MM.1S (cell line): ENCODE measurements around the gene KLHL12.
"Not testable (repeated sequence)": the region's sequence is repeated elsewhere in the genome, so short reads cannot be mapped to it uniquely, and the experiment has no call there.

ENCODE experiments used
- DNase-seq: peaks from one replicate; pipeline ENCODE4 v3.0.0-alpha.2; 2015
- H2AFZ ChIP-seq: fragments of 300-600 bp; sonication (generic); 2 replicates; pipeline ENCODE4 v1.6.0; 2016; ENCODE audit warnings: antibody characterized with exemption, low read length
- H3F3A ChIP-seq: fragments of 300-600 bp; sonication (generic); 2 replicates; pipeline ENCODE4 v1.6.1; 2016; ENCODE audit warnings: mild to moderate bottlenecking, antibody characterized with exemption, low read length, moderate library complexity, mixed read lengths; ENCODE audit not compliant: insufficient read depth
- H3K27ac ChIP-seq: fragments of 300-600 bp; sonication (generic); 2 replicates; pipeline ENCODE4 v1.5.1; 2016; ENCODE audit warnings: mild to moderate bottlenecking, low read length
- H3K27me3 ChIP-seq: fragments of 300-600 bp; sonication (generic); replicated peaks from 2 replicates; pipeline ENCODE4 v1.6.0; 2016; ENCODE audit warnings: low read length; ENCODE audit not compliant: insufficient read depth
- H3K36me3 ChIP-seq: fragments of 300-600 bp; sonication (generic); replicated peaks from 2 replicates; pipeline ENCODE4 v1.6.1; 2016; ENCODE audit warnings: mild to moderate bottlenecking, low read length, mixed read lengths; ENCODE audit not compliant: insufficient read depth
- H3K4me1 ChIP-seq: fragments of 300-600 bp; sonication (generic); 2 replicates; pipeline ENCODE4 v1.6.1; 2016; ENCODE audit warnings: low read length, mixed read lengths
- H3K4me2 ChIP-seq: fragments of 300-600 bp; sonication (generic); 2 replicates; pipeline ENCODE4 v1.6.0; 2016; ENCODE audit warnings: low read depth, low read length
- H3K4me3 ChIP-seq: fragments of 300-600 bp; sonication (generic); 2 replicates; pipeline ENCODE4 v1.5.1; 2016; ENCODE audit warnings: low read length, mixed read lengths
- H3K79me2 ChIP-seq: fragments of 300-600 bp; sonication (generic); 2 replicates; pipeline ENCODE4 v1.6.1; 2016; ENCODE audit warnings: mixed run types, low read length, mixed read lengths
- H3K9ac ChIP-seq: fragments of 300-600 bp; sonication (generic); 2 replicates; pipeline ENCODE4 v1.6.1; 2016; ENCODE audit warnings: low read length, mixed read lengths
- H3K9me2 ChIP-seq: fragments of 300-600 bp; sonication (generic); replicated peaks from 2 replicates; pipeline ENCODE4 v1.6.1; 2016; ENCODE audit warnings: mild to moderate bottlenecking, low read length, mixed read lengths; ENCODE audit not compliant: insufficient read depth
- H3K9me3 ChIP-seq: fragments of 300-600 bp; sonication (generic); replicated peaks from 2 replicates; pipeline ENCODE4 v1.6.1; 2016; ENCODE audit warnings: mild to moderate bottlenecking, low read length, mixed read lengths; ENCODE audit not compliant: insufficient read depth
- H4K20me1 ChIP-seq: fragments of 300-600 bp; sonication (generic); 2 replicates; pipeline ENCODE4 v1.6.1; 2016; ENCODE audit warnings: mild to moderate bottlenecking, low read length, moderate library complexity, mixed read lengths; ENCODE audit not compliant: insufficient read depth
- CTCF ChIP-seq: fragments of 300-600 bp; sonication (generic); IDR thresholded peaks from 2 replicates; pipeline ENCODE4 v1.5.1; 2016; ENCODE audit warnings: antibody characterized with exemption, low read length, mixed read lengths
- EZH2 ChIP-seq: fragments of 300-600 bp; sonication (generic); optimal IDR thresholded peaks from 2 replicates; pipeline ENCODE3; 2017; ENCODE audit warnings: low read depth, mild to moderate bottlenecking, antibody characterized with exemption, low read length, mixed read lengths
- EZH2phosphoT487 ChIP-seq: fragments of 300-600 bp; sonication (generic); IDR thresholded peaks from 2 replicates; pipeline ENCODE4 v1.6.1; 2018; ENCODE audit warnings: antibody characterized with exemption, low read length

KLHL12 gene

GRCh38 chr1:202940561-202940960 lies 13.5 kb upstream of the KLHL12 start:
- no peak overlapping the region for H3K4me3 ChIP-seq
- H3K4me2 ChIP-seq, result no peak overlapping the region
- no peak for TF ChIP-seq CTCF
- TF ChIP-seq EZH2, result no peak
- no peak for TF ChIP-seq EZH2phosphoT487
- H3K27me3 ChIP-seq, result no peaks in the 10 kb centered on the region
- H3F3A ChIP-seq, result no peaks in the 10 kb centered on the region
- no peaks in the 10 kb centered on the region for H3K9me2 ChIP-seq
- H3K79me2 ChIP-seq, result no peaks in the 10 kb centered on the region
- no peaks in the 10 kb centered on the region for H3K4me1 ChIP-seq
- no peaks in the 10 kb centered on the region for H3K9me3 ChIP-seq
- no peak overlapping the region for H3K9ac ChIP-seq
- H4K20me1 ChIP-seq, result no peaks in the 10 kb centered on the region
- no peak for DNase-seq
- H2AFZ ChIP-seq, result no peak overlapping the region
- no peak overlapping the region for H3K27ac ChIP-seq
- peaks cover 24% of the 10 kb centered on the region for H3K36me3 ChIP-seq

- Histone ChIP-seq H3K79me2 (no peaks in the 10 kb centered on the region), H4K20me1 (no peaks in the 10 kb centered on the region), H3F3A (no peaks in the 10 kb centered on the region), H3K9me2 (no peaks in the 10 kb centered on the region), H3K4me1 (no peaks in the 10 kb centered on the region), H3K4me2 (no peak overlapping the region), H2AFZ (no peak overlapping the region), H3K9ac (no peak overlapping the region), H3K27ac (no peak overlapping the region), H3K27me3 (peaks cover 6% of the 10 kb centered on the region; the same call in 1 of the 2 replicates), H3K36me3 (peaks cover 15% of the 10 kb centered on the region), H3K4me3 (no peak overlapping the region), H3K9me3 (no peaks in the 10 kb centered on the region)
- TF ChIP-seq EZH2 (no peak), CTCF (no peak)
- DNase-seq, result no peak
These were observed 11.4 kb upstream of the KLHL12 start for GRCh38 chr1:202938287-202938925.

GRCh38 chr1:202936409-202936808 lies 9.4 kb upstream of the KLHL12 start:
- H3K4me3 ChIP-seq, H3K27me3 ChIP-seq, H3K79me2 ChIP-seq, H2AFZ ChIP-seq, H3K9me3 ChIP-seq, DNase-seq, H3K9ac ChIP-seq, H3K9me2 ChIP-seq, H3K27ac ChIP-seq, H3K36me3 ChIP-seq, H3F3A ChIP-seq, H3K4me1 ChIP-seq, H4K20me1 ChIP-seq, H3K4me2 ChIP-seq: not testable (repeated sequence)

GRCh38 chr1:202935844-202936243 lies 8.8 kb upstream of the KLHL12 start:
- Histone ChIP-seq H4K20me1 (no peaks in the 10 kb centered on the region), H3K4me2 (no peak overlapping the region), H3K79me2 (no peaks in the 10 kb centered on the region), H3K9me2 (no peaks in the 10 kb centered on the region), H3F3A (no peaks in the 10 kb centered on the region), H2AFZ (no peak overlapping the region), H3K36me3 (no peaks in the 10 kb centered on the region), H3K27me3 (peaks cover 9% of the 10 kb centered on the region; the same call in 1 of the 2 replicates), H3K4me3 (no peak overlapping the region), H3K27ac (no peak overlapping the region), H3K9me3 (no peaks in the 10 kb centered on the region), H3K9ac (no peak overlapping the region), H3K4me1 (no peaks in the 10 kb centered on the region)
- DNase-seq, result no peak
- TF ChIP-seq EZH2, result no peak
- TF ChIP-seq EZH2phosphoT487, result no peak
- no peak for TF ChIP-seq CTCF
